Measurements from ENCODE around the gene SCIN. TPM values are rescaled to one million over a fixed set of nuclear protein-coding genes. Genes with fewer than 3 reads are reported as not detected.

The SCIN gene
- polyA plus RNA-seq, 1 donor from 2014 or later, result 0.53 TPM

GRCh38 chr7:12550956-12551355 is 19.6 kb upstream of the SCIN start:
- Histone ChIP-seq H3K4me2 (ENCODE audit: low read length) (no peak overlapping the region), H3K79me2 (replicated peaks; ENCODE audit: insufficient read depth, low read length) (no peaks in the 10 kb centered on the region), H3K9ac (ENCODE audit: low read length) (no peak overlapping the region), H3K4me3 (ENCODE audit: low read length) (no peak overlapping the region), H3K9me3 (ENCODE audit: low read length) (no peaks in the 10 kb centered on the region), H3K9me2 (ENCODE audit: insufficient read depth, low read length) (no peaks in the 10 kb centered on the region), H3K27me3 (ENCODE audit: insufficient read depth, low read depth, low read length) (no peaks in the 10 kb centered on the region), H3K36me3 (ENCODE audit: insufficient read depth, low read length) (no peaks in the 10 kb centered on the region), H3K27ac (ENCODE audit: low read length) (no peak overlapping the region), H3F3A (ENCODE audit: insufficient read depth, low read length, poor library complexity, severe bottlenecking) (no peaks in the 10 kb centered on the region), H4K20me1 (ENCODE audit: insufficient read depth) (no peaks in the 10 kb centered on the region), H2AFZ (ENCODE audit: low read depth, low read length) (no peak overlapping the region)
- no peak for TF ChIP-seq TAF1 (IDR thresholded peaks at IDR 0.05; ENCODE audit: low read depth)
- TF ChIP-seq MXI1 (conservative IDR thresholded peaks at IDR 0.05; ENCODE audit: poor library complexity, severe bottlenecking), result no peak
- no peak for TF ChIP-seq SMC3 (conservative IDR thresholded peaks at IDR 0.05; ENCODE audit: poor library complexity)
- TF ChIP-seq POLR2AphosphoS5 (IDR thresholded peaks at IDR 0.05), result no peak
- no peak for TF ChIP-seq REST (IDR thresholded peaks at IDR 0.05; ENCODE audit: borderline replicate concordance)
- TF ChIP-seq, protein P1, sequence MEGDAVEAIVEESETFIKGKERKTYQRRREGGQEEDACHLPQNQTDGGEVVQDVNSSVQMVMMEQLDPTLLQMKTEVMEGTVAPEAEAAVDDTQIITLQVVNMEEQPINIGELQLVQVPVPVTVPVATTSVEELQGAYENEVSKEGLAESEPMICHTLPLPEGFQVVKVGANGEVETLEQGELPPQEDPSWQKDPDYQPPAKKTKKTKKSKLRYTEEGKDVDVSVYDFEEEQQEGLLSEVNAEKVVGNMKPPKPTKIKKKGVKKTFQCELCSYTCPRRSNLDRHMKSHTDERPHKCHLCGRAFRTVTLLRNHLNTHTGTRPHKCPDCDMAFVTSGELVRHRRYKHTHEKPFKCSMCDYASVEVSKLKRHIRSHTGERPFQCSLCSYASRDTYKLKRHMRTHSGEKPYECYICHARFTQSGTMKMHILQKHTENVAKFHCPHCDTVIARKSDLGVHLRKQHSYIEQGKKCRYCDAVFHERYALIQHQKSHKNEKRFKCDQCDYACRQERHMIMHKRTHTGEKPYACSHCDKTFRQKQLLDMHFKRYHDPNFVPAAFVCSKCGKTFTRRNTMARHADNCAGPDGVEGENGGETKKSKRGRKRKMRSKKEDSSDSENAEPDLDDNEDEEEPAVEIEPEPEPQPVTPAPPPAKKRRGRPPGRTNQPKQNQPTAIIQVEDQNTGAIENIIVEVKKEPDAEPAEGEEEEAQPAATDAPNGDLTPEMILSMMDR (IDR thresholded peaks at IDR 0.05; ENCODE audit: poor library complexity, severe bottlenecking), result no peak
- TF ChIP-seq EZH2 (IDR thresholded peaks at IDR 0.05; ENCODE audit: borderline replicate concordance, insufficient read depth, low read length, poor library complexity, severe bottlenecking), result no peak
- no peak for TF ChIP-seq EP300 (conservative IDR thresholded peaks at IDR 0.05; ENCODE audit: poor library complexity, severe bottlenecking)
- no peak for TF ChIP-seq RAD21 (conservative IDR thresholded peaks at IDR 0.05)

GRCh38 chr7:12552876-12553275 is 17.6 kb upstream of the SCIN start:
- Histone ChIP-seq H3K4me2 (ENCODE audit: low read length) (no peak overlapping the region), H3K27ac (ENCODE audit: low read length) (no peak overlapping the region), H3K79me2 (replicated peaks; ENCODE audit: insufficient read depth, low read length) (no peaks in the 10 kb centered on the region), H3K9me2 (ENCODE audit: insufficient read depth, low read length) (no peaks in the 10 kb centered on the region), H3K9me3 (ENCODE audit: low read length) (no peaks in the 10 kb centered on the region), H3K4me3 (ENCODE audit: low read length) (no peak overlapping the region), H3K9ac (ENCODE audit: low read length) (no peak overlapping the region), H2AFZ (ENCODE audit: low read depth, low read length) (no peak overlapping the region), H3F3A (ENCODE audit: insufficient read depth, low read length, poor library complexity, severe bottlenecking) (no peaks in the 10 kb centered on the region), H4K20me1 (ENCODE audit: insufficient read depth) (no peaks in the 10 kb centered on the region), H3K27me3 (ENCODE audit: insufficient read depth, low read depth, low read length) (no peaks in the 10 kb centered on the region), H3K36me3 (ENCODE audit: insufficient read depth, low read length) (no peaks in the 10 kb centered on the region)
- TF ChIP-seq TAF1 (IDR thresholded peaks at IDR 0.05; ENCODE audit: low read depth) (no peak), POLR2AphosphoS5 (IDR thresholded peaks at IDR 0.05) (no peak), SMC3 (conservative IDR thresholded peaks at IDR 0.05; ENCODE audit: poor library complexity) (no peak), EP300 (conservative IDR thresholded peaks at IDR 0.05; ENCODE audit: poor library complexity, severe bottlenecking) (no peak), REST (IDR thresholded peaks at IDR 0.05; ENCODE audit: borderline replicate concordance) (no peak), RAD21 (conservative IDR thresholded peaks at IDR 0.05) (no peak), EZH2 (IDR thresholded peaks at IDR 0.05; ENCODE audit: borderline replicate concordance, insufficient read depth, low read length, poor library complexity, severe bottlenecking) (no peak), MXI1 (conservative IDR thresholded peaks at IDR 0.05; ENCODE audit: poor library complexity, severe bottlenecking) (no peak)
- TF ChIP-seq, protein P1 (IDR thresholded peaks at IDR 0.05; ENCODE audit: poor library complexity, severe bottlenecking), result no peak

Measured in neural cell (in vitro differentiated cells).